Caco-2 (cell line): ENCODE results near the gene SOST. TPM values are rescaled to one million over a fixed set of nuclear protein-coding genes. Genes with fewer than 3 reads are reported as not detected.

Source experiments
- BruUV-seq: library from RNA; stranded (reverse); fragments of 400-500 nt; replicated peaks from 2 replicates; lab custom pipeline; 2021; lab: Mats Ljungman, UMichigan
- CTCF ChIA-PET: fragments of 300-600 bp; sonication (Branson Sonifier 250); formaldehyde crosslinking; loops from one replicate; lab custom pipeline; 2022; ENCODE audit warnings: antibody characterized with exemption; lab: Charles Lee
- POLR2A ChIA-PET: fragments of 300-600 bp; sonication (Branson Sonifier 250); formaldehyde crosslinking; loops from one replicate; lab custom pipeline; 2022; ENCODE audit warnings: antibody characterized with exemption; lab: Charles Lee
- DNase-seq, 2 experiments: peaks; one replicate each; pipeline versions ENCODE4 v3.0.0 to v3.0.0-alpha.2; 2020 to 2022
- H3K27me3 ChIP-seq: replicated peaks from 2 replicates; pipeline ENCODE4 v1.6.0; 2011; ENCODE audit warnings: low read length; ENCODE audit not compliant: control insufficient read depth, insufficient read depth
- H3K36me3 ChIP-seq: 2 replicates; pipeline ENCODE4 v1.5.1; 2011; ENCODE audit warnings: low read length; ENCODE audit not compliant: control insufficient read depth, insufficient read depth
- H3K4me1 ChIP-seq: fragments of 250-450 bp; sonication (Bioruptor Pico); 2 replicates; pipeline ENCODE4 v1.5.1; 2020; ENCODE audit warnings: mild to moderate bottlenecking
- H3K4me3 ChIP-seq: 2 replicates; pipeline ENCODE4 v1.5.1; 2011; ENCODE audit warnings: low read depth, mild to moderate bottlenecking, control low read depth, low read length
- H3K9me3 ChIP-seq: fragments of 250-450 bp; sonication (Bioruptor Pico); 2 replicates; pipeline ENCODE4 v1.5.1; 2020; ENCODE audit warnings: mild to moderate bottlenecking, moderate library complexity
- H3K27ac Mint-ChIP-seq: one replicate; pipeline ENCODE4 v1.8.0; 2022; ENCODE audit warnings: mixed read lengths; ENCODE audit not compliant: unreplicated experiment
- H3K27me3 Mint-ChIP-seq: one replicate; pipeline ENCODE4 v1.8.0; 2022; ENCODE audit warnings: mixed read lengths; ENCODE audit not compliant: insufficient read depth, unreplicated experiment
- H3K36me3 Mint-ChIP-seq: one replicate; pipeline ENCODE4 v1.8.0; 2022; ENCODE audit warnings: mild to moderate bottlenecking, mixed read lengths; ENCODE audit not compliant: insufficient read depth, unreplicated experiment
- H3K4me1 Mint-ChIP-seq: one replicate; pipeline ENCODE4 v1.8.0; 2022; ENCODE audit warnings: low read depth, mixed read lengths; ENCODE audit not compliant: unreplicated experiment
- H3K4me3 Mint-ChIP-seq: one replicate; pipeline ENCODE4 v1.8.0; 2022; ENCODE audit warnings: mild to moderate bottlenecking, moderate library complexity, mixed read lengths; ENCODE audit not compliant: unreplicated experiment
- H3K9me3 Mint-ChIP-seq: one replicate; pipeline ENCODE4 v1.8.0; 2022; ENCODE audit warnings: mixed read lengths; ENCODE audit not compliant: unreplicated experiment
- CTCF ChIP-seq, 2 experiments: fragments of 200-600 bp in 1 of 2; IDR thresholded peaks; 1 replicate in 1 of 2; 2 replicates in 1 of 2; pipeline versions ENCODE4 v1.5.1 to v1.8.0; 2011 to 2022; ENCODE audit warnings: antibody characterized with exemption in 1 of 2, control low read depth in 1 of 2, inconsistent platforms in 1 of 2, low read depth in 1 of 2, low read length in 1 of 2, mild to moderate bottlenecking in 1 of 2, moderate library complexity in 1 of 2; ENCODE audit not compliant: insufficient read depth in 1 of 2, severe bottlenecking in 1 of 2, unreplicated experiment in 1 of 2
- intact Hi-C: fragments of 100-400 bp; cut with micrococcal nuclease; formaldehyde crosslinking; loops from one replicate; pipeline ENCODE4 v1.10.0; 2022; ENCODE audit not compliant: unreplicated experiment
- total RNA-seq: library from RNA; stranded (reverse); gene quantifications from 2 replicates; pipeline ENCODE4 v1.2.3, GENCODE V29; 2022

SOST gene
- total RNA-seq, 1 experiment from 2014 or later: not detected

GRCh38 chr17:43707184-43707583, 51.4 kb downstream of the SOST start:
- H3K9me3 ChIP-seq: no peaks in the 10 kb centered on the region
- H3K4me3 Mint-ChIP-seq: no peak overlapping the region
- no peak overlapping the region for H3K4me3 ChIP-seq
- H3K36me3 Mint-ChIP-seq: peaks cover 4% of the 10 kb centered on the region
- no peak overlapping the region for H3K27ac Mint-ChIP-seq
- H3K36me3 ChIP-seq: no peaks in the 10 kb centered on the region
- H3K9me3 Mint-ChIP-seq: no peaks in the 10 kb centered on the region
- POLR2A ChIA-PET: interaction anchor here (0.6 kb wide), 1 partner anchor 71 kb away, joined by 6 read pairs; the partner anchor contains the start of gene DUSP3
- no TSS peak for BruUV-seq
- no peaks in the 10 kb centered on the region for H3K4me1 ChIP-seq
- DNase-seq: no peak
- no peaks in the 10 kb centered on the region for H3K27me3 Mint-ChIP-seq
- no peaks in the 10 kb centered on the region for H3K4me1 Mint-ChIP-seq
- CTCF ChIA-PET: no interaction called here
- intact Hi-C loops: no loop called here
- H3K27me3 ChIP-seq: no peaks in the 10 kb centered on the region
- no peak for TF ChIP-seq CTCF (IDR thresholded peaks at IDR 0.05; ENCODE audit: insufficient read depth in 1 of 2, low read depth in 1 of 2, low read length in 1 of 2, severe bottlenecking in 1 of 2, unreplicated experiment in 1 of 2)

- no peak overlapping the region for H3K4me3 ChIP-seq
- no peak overlapping the region for H3K4me3 Mint-ChIP-seq
- H3K4me1 Mint-ChIP-seq: no peaks in the 10 kb centered on the region
- CTCF ChIA-PET: interaction anchor here (0.6 kb wide), 2 partner anchors 25 to 36 kb away, joined by 3 to 6 read pairs; no protein-coding TSS in a partner anchor
- no peaks in the 10 kb centered on the region for H3K27me3 Mint-ChIP-seq
- H3K9me3 ChIP-seq: no peaks in the 10 kb centered on the region
- peaks cover 3% of the 10 kb centered on the region for H3K36me3 Mint-ChIP-seq
- POLR2A ChIA-PET: no interaction called here
- BruUV-seq: no TSS peak
- no peaks in the 10 kb centered on the region for H3K4me1 ChIP-seq
- DNase-seq: no peak
- no peak overlapping the region for H3K27ac Mint-ChIP-seq
- no peak for TF ChIP-seq CTCF (IDR thresholded peaks at IDR 0.05; ENCODE audit: insufficient read depth in 1 of 2, low read depth in 1 of 2, low read length in 1 of 2, severe bottlenecking in 1 of 2, unreplicated experiment in 1 of 2)
- intact Hi-C loops: no loop called here
- no peaks in the 10 kb centered on the region for H3K9me3 Mint-ChIP-seq
- H3K27me3 ChIP-seq: no peaks in the 10 kb centered on the region
- no peaks in the 10 kb centered on the region for H3K36me3 ChIP-seq
Measured at GRCh38 chr17:43706235-43706634, 52.4 kb downstream of the SOST start.

Other genes with a start within 250 kb of the SOST start
- gene ETV4, start 212.5 kb downstream of the SOST start, total RNA-seq: 37.8 and 48.5 TPM in 2 replicates
- 0.72 and 1.7 TPM in 2 replicates for gene MEOX1, start 96.9 kb downstream of the SOST start, total RNA-seq
- 78.8 and 86.3 TPM in 2 replicates for gene DUSP3, start 20.2 kb upstream of the SOST start, total RNA-seq
- gene CFAP97D1, start 21.6 kb upstream of the SOST start, total RNA-seq: 0.18 TPM in 1 of 2 replicates, not detected in the other
- 7.9 and 8.3 TPM in 2 replicates for gene MPP3, start 74.4 kb upstream of the SOST start, total RNA-seq
- gene CD300LG, start 88.4 kb upstream of the SOST start, total RNA-seq: not detected in 2 replicates
- gene MPP2, start 148.7 kb upstream of the SOST start, total RNA-seq: 5.2 and 5.6 TPM in 2 replicates
- not detected in 2 replicates for gene PPY, start 183.7 kb upstream of the SOST start, total RNA-seq
- gene PYY, start 195.1 kb upstream of the SOST start, total RNA-seq: not detected in 2 replicates
- gene NAGS, start 245.8 kb upstream of the SOST start, total RNA-seq: 0.42 and 0.50 TPM in 2 replicates